ENCODE results near the gene UNC13D. TPM values are rescaled to one million over a fixed set of nuclear protein-coding genes. Genes with fewer than 3 reads are reported as not detected.
A peak's percentile ranks its signal among the peaks of the same experiment; 100 is the strongest.
"Not testable (repeated sequence)": the region's sequence is repeated elsewhere in the genome, so short reads cannot be mapped to it uniquely, and the experiment has no call there.

UNC13D gene
- total RNA-seq, 2 experiments from 2014 or later, result 8.0 to 17.8 TPM

DNA sequence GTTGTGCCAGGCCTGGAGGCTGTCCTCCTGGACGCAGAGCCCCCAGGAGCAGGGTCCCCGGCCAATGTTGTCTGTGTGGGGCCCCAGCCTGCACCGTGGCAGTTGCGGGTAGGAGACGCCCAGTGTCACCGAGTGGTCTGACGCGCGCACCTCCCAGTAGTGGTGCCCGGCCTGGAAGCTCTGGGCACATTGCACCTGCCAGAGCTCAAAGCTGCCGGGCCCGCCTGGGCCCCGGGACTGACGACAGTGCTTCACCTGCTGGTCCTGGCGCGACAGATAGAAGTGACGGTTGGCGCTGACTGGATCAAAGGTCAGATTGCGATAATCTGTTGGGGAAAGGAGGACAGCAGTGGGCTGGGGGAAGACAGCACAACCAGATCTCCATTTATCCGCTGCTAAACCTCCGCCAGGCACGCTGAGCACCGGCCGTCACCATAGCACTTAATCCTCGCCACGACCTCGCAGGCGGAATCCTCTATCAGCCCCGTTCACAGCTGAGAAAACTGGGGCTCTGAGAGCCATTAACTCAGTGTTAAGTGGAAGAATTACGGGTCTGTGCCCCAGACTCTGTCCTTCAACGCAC is 46.9 kb upstream of the UNC13D start:
- TF ChIP-seq CTCF (conservative IDR thresholded peaks at IDR 0.05; ENCODE audit: low read length) (no peak), EZH2phosphoT487 (IDR thresholded peaks at IDR 0.05; ENCODE audit: borderline replicate concordance, low read depth, low read length) (no peak)
- H3K27ac ChIP-seq (ENCODE audit: low read depth, low read length, poor library complexity, severe bottlenecking), result no peak overlapping the region
- no peak for DNase-seq (ENCODE audit: low spot score)
- intact Hi-C loops (cut with micrococcal nuclease; ENCODE audit: unreplicated experiment), result no loop called here
- H3K79me2 ChIP-seq (ENCODE audit: insufficient read depth, low read depth, low read length), result peaks cover 20% of the 10 kb centered on the region
- no peaks in the 10 kb centered on the region for H3K9me2 ChIP-seq (ENCODE audit: insufficient read depth, low read length)
- no peak overlapping the region for H2AFZ ChIP-seq (ENCODE audit: low read length)
- no TSS peak for BruUV-seq (replicated peaks)
- H3K36me3 ChIP-seq (ENCODE audit: insufficient read depth, low read length), result peaks cover 38% of the 10 kb centered on the region
- peaks cover 16% of the 10 kb centered on the region for H3K4me1 ChIP-seq (ENCODE audit: insufficient read depth, low read length, poor library complexity, severe bottlenecking)
- H3K4me2 ChIP-seq (ENCODE audit: low read length), result no peak overlapping the region
- ChIA-PET CTCF (ENCODE audit: unreplicated experiment) (interaction anchor here (0.8 kb wide), 1 partner anchor 204 kb away, joined by 4 read pairs; no protein-coding TSS in a partner anchor), POLR2A (no interaction called here)
- no peaks in the 10 kb centered on the region for H3K9me3 ChIP-seq (ENCODE audit: low read length)
- no peak overlapping the region for H3K4me3 ChIP-seq (ENCODE audit: low read depth, low read length, poor library complexity, severe bottlenecking)
- no peaks in the 10 kb centered on the region for H4K20me1 ChIP-seq (ENCODE audit: insufficient read depth, low read length)

- DNase-seq (ENCODE audit: low spot score), result no peak
- peaks cover 5% of the 10 kb centered on the region; the same call in 1 of the 2 replicates for H3K79me2 ChIP-seq (ENCODE audit: insufficient read depth, low read depth, low read length)
- TF ChIP-seq CTCF (conservative IDR thresholded peaks at IDR 0.05; ENCODE audit: low read length), result peak; percentile 35
- no peak for TF ChIP-seq EZH2phosphoT487 (IDR thresholded peaks at IDR 0.05; ENCODE audit: borderline replicate concordance, low read depth, low read length)
- ChIA-PET POLR2A (interaction anchor here (0.7 kb wide), 2 partner anchors 30 to 556 kb away, joined by 4 to 5 read pairs; no protein-coding TSS in a partner anchor), CTCF (ENCODE audit: unreplicated experiment) (no interaction called here)
- intact Hi-C loops (cut with micrococcal nuclease; ENCODE audit: unreplicated experiment), result no loop called here
- no peak overlapping the region for H3K4me3 ChIP-seq (ENCODE audit: low read depth, low read length, poor library complexity, severe bottlenecking)
- H2AFZ ChIP-seq (ENCODE audit: low read length), result no peak overlapping the region
- BruUV-seq (replicated peaks), result TSS peak; percentile 82
- H3K9me3 ChIP-seq (ENCODE audit: low read length), result no peaks in the 10 kb centered on the region
- H3K4me1 ChIP-seq (ENCODE audit: insufficient read depth, low read length, poor library complexity, severe bottlenecking), result peaks cover 2% of the 10 kb centered on the region
- H3K9me2 ChIP-seq (ENCODE audit: insufficient read depth, low read length), result no peaks in the 10 kb centered on the region
- no peaks in the 10 kb centered on the region for H4K20me1 ChIP-seq (ENCODE audit: insufficient read depth, low read length)
- no peak overlapping the region for H3K27ac ChIP-seq (ENCODE audit: low read depth, low read length, poor library complexity, severe bottlenecking)
- H3K4me2 ChIP-seq (ENCODE audit: low read length), result no peak overlapping the region
- peaks cover 38% of the 10 kb centered on the region for H3K36me3 ChIP-seq (ENCODE audit: insufficient read depth, low read length)
These were observed 45.2 kb upstream of the UNC13D start for GRCh38 chr17:75889454-75889853.

- Histone ChIP-seq H3K4me1 (ENCODE audit: insufficient read depth, low read length, poor library complexity, severe bottlenecking) (no peaks in the 10 kb centered on the region), H3K27ac (ENCODE audit: low read depth, low read length, poor library complexity, severe bottlenecking) (no peak overlapping the region), H3K9me3 (ENCODE audit: low read length) (no peaks in the 10 kb centered on the region), H3K4me2 (ENCODE audit: low read length) (no peak overlapping the region), H4K20me1 (ENCODE audit: insufficient read depth, low read length) (no peaks in the 10 kb centered on the region), H3K79me2 (ENCODE audit: insufficient read depth, low read depth, low read length) (no peaks in the 10 kb centered on the region), H3K4me3 (ENCODE audit: low read depth, low read length, poor library complexity, severe bottlenecking) (no peak overlapping the region), H3K36me3 (ENCODE audit: insufficient read depth, low read length) (peaks cover 38% of the 10 kb centered on the region), H2AFZ (ENCODE audit: low read length) (no peak overlapping the region), H3K9me2 (ENCODE audit: insufficient read depth, low read length) (no peaks in the 10 kb centered on the region)
- TF ChIP-seq CTCF (conservative IDR thresholded peaks at IDR 0.05; ENCODE audit: low read length), result no peak
- no peak for TF ChIP-seq EZH2phosphoT487 (IDR thresholded peaks at IDR 0.05; ENCODE audit: borderline replicate concordance, low read depth, low read length)
- BruUV-seq (replicated peaks), result no TSS peak
- DNase-seq (ENCODE audit: low spot score), result no peak
- intact Hi-C loops (cut with micrococcal nuclease; ENCODE audit: unreplicated experiment), result no loop called here
- ChIA-PET CTCF (ENCODE audit: unreplicated experiment) (no interaction called here), POLR2A (no interaction called here)
These were observed 44.3 kb upstream of the UNC13D start for GRCh38 chr17:75888484-75888883.

DNA sequence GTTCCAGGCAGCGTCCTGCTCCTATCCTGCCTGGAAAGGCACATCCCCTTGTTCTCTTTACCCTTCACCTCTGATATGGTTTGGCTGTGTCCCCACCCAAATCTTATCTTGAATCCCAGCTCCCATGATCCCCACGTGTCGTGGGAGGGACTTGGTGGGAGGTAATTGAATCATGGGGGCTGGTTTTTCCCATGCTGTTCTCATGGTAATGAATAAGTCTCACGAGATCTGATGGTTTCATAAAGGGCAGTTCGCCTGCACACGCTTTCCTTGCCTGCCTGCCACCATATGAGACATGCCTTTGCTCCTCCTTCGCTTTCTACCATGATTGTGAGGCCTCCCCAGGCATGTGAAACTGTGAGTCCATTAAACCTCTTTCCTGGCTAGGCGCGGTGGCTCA is 41.7 kb upstream of the UNC13D start:
- H3K4me3 ChIP-seq (ENCODE audit: low read depth, low read length, poor library complexity, severe bottlenecking); BruUV-seq (replicated peaks); H3K9me2 ChIP-seq (ENCODE audit: insufficient read depth, low read length); DNase-seq (ENCODE audit: low spot score); H3K4me1 ChIP-seq (ENCODE audit: insufficient read depth, low read length, poor library complexity, severe bottlenecking); H3K27ac ChIP-seq (ENCODE audit: low read depth, low read length, poor library complexity, severe bottlenecking); CTCF ChIA-PET (ENCODE audit: unreplicated experiment); H2AFZ ChIP-seq (ENCODE audit: low read length); H3K9me3 ChIP-seq (ENCODE audit: low read length); intact Hi-C loops (cut with micrococcal nuclease; ENCODE audit: unreplicated experiment); H3K79me2 ChIP-seq (ENCODE audit: insufficient read depth, low read depth, low read length); H4K20me1 ChIP-seq (ENCODE audit: insufficient read depth, low read length); H3K4me2 ChIP-seq (ENCODE audit: low read length): not testable (repeated sequence)
- POLR2A ChIA-PET, result interaction anchor here (0.7 to 1.1 kb wide), 2 partner anchors 19 to 111 kb away, joined by 3 to 6 read pairs; partner anchors contain the start of gene MRPL38
- peaks cover 22% of the 10 kb centered on the region for H3K36me3 ChIP-seq (ENCODE audit: insufficient read depth, low read length)

Measured in OCI-LY7 (cell line).